ENCODE results near the gene GGNBP2.

DNA sequence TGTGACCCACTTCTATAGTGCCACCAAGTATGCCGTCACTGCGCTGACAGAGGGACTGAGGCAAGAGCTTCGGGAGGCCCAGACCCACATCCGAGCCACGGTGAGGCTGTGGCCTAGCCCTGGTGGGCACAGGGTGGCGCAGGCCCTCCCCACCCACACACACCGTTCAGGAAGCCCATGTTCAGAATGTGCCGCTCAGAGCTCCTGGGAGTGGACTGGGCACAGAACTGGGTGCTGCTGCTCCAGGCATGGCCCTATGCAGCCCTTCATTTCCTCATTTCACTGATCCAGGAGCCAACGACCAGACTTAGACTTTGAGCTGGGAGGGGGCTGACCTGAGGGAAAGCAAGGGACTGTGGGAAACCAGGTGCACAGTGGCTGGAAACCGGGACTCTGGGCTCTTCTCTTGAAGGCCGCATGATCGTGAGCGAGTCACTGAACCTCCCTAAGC, 54.3 kb downstream of the GGNBP2 start:
- TF ChIP-seq, protein P1, sequence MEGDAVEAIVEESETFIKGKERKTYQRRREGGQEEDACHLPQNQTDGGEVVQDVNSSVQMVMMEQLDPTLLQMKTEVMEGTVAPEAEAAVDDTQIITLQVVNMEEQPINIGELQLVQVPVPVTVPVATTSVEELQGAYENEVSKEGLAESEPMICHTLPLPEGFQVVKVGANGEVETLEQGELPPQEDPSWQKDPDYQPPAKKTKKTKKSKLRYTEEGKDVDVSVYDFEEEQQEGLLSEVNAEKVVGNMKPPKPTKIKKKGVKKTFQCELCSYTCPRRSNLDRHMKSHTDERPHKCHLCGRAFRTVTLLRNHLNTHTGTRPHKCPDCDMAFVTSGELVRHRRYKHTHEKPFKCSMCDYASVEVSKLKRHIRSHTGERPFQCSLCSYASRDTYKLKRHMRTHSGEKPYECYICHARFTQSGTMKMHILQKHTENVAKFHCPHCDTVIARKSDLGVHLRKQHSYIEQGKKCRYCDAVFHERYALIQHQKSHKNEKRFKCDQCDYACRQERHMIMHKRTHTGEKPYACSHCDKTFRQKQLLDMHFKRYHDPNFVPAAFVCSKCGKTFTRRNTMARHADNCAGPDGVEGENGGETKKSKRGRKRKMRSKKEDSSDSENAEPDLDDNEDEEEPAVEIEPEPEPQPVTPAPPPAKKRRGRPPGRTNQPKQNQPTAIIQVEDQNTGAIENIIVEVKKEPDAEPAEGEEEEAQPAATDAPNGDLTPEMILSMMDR (IDR thresholded peaks at IDR 0.05), result no peak
- no peak for TF ChIP-seq POLR2AphosphoS5 (IDR thresholded peaks at IDR 0.05)

Data from stomach (tissue), 4 donors.